Testis (tissue), 2 donors: ENCODE results near the gene SND1.

Source experiments
- POLR2A ChIP-seq: fragments of 450-650 bp; IDR thresholded peaks from one replicate; pipeline ENCODE4 v1.6.1; 2017; ENCODE audit warnings: antibody characterized with exemption, mild to moderate bottlenecking, moderate library complexity
- TF ChIP-seq, protein P1 (sequence below), 3 experiments: fragments of 450-650 bp in 2 of 3; fragments of 200-600 bp in 1 of 3; sonication (generic) in 1 of 3; IDR thresholded peaks; one replicate each; pipeline ENCODE4 v1.5.1; 2016 to 2019; ENCODE audit warnings: antibody characterized with exemption in 3 of 3, mild to moderate bottlenecking in 2 of 3, moderate library complexity in 1 of 3

- TF ChIP-seq POLR2A = no peak
- TF ChIP-seq, protein P1, sequence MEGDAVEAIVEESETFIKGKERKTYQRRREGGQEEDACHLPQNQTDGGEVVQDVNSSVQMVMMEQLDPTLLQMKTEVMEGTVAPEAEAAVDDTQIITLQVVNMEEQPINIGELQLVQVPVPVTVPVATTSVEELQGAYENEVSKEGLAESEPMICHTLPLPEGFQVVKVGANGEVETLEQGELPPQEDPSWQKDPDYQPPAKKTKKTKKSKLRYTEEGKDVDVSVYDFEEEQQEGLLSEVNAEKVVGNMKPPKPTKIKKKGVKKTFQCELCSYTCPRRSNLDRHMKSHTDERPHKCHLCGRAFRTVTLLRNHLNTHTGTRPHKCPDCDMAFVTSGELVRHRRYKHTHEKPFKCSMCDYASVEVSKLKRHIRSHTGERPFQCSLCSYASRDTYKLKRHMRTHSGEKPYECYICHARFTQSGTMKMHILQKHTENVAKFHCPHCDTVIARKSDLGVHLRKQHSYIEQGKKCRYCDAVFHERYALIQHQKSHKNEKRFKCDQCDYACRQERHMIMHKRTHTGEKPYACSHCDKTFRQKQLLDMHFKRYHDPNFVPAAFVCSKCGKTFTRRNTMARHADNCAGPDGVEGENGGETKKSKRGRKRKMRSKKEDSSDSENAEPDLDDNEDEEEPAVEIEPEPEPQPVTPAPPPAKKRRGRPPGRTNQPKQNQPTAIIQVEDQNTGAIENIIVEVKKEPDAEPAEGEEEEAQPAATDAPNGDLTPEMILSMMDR (IDR thresholded peaks at IDR 0.05) = no peak
These were observed 445.3 kb downstream of the SND1 start for GRCh38 chr7:128097211-128097731.
